Adrenal gland (tissue), 12 donors: ENCODE results near the gene HTATSF1. TPM values are rescaled to one million over a fixed set of nuclear protein-coding genes. Genes with fewer than 3 reads are reported as not detected.
A peak's percentile ranks its signal among the peaks of the same experiment; 100 is the strongest.

ENCODE experiments used
- DNase-seq, 7 donors: peaks; one replicate each; pipeline ENCODE4 v3.0.0-alpha.2; 2019 to 2020
- H3K27ac ChIP-seq, 5 donors: fragments of 200-600 bp; sonication (generic) in 4 of 5; 1 replicate in 3 of 5; 2 replicates in 2 of 5; pipeline versions ENCODE4 v1.5.1 to v1.8.0; 2016 to 2020; ENCODE audit warnings: mild to moderate bottlenecking in 1 of 5
- H3K27me3 ChIP-seq: fragments of 200-600 bp; 2 replicates; pipeline ENCODE4 v1.8.0; 2021
- H3K36me3 ChIP-seq, 2 donors: fragments of 200-600 bp; replicated peaks in 1 of 2; 1 replicate in 1 of 2; 2 replicates in 1 of 2; pipeline versions ENCODE4 v1.5.1 to v1.8.0; 2018 to 2022
- H3K4me1 ChIP-seq, 2 donors: fragments of 200-600 bp; replicated peaks in 1 of 2; 1 replicate in 1 of 2; 2 replicates in 1 of 2; pipeline versions ENCODE4 v1.5.1 to v1.8.0; 2018 to 2021
- H3K4me3 ChIP-seq, 4 donors: fragments of 200-600 bp; sonication (generic) in 3 of 4; one replicate each; pipeline ENCODE4 v1.5.1; 2016 to 2018
- H3K9me3 ChIP-seq, 3 donors: fragments of 200-600 bp; sonication (generic) in 1 of 3; replicated peaks in 1 of 3; 1 replicate in 2 of 3; 2 replicates in 1 of 3; pipeline versions ENCODE4 v1.5.1 to v1.8.0; 2016 to 2021
- POLR2A ChIP-seq, 2 donors: fragments of 450-650 bp; IDR thresholded peaks; one replicate each; pipeline ENCODE4 v1.6.1; 2017; ENCODE audit warnings: antibody characterized with exemption in 2 of 2, mild to moderate bottlenecking in 2 of 2, moderate library complexity in 1 of 2
- WGBS, 4 donors: extraction: QIAGEN DNeasy Blood & Tissue Kit in 2 of 4; methylation state at CpG; one replicate each; pipeline versions ENCODE4 v1.1.5 to v1.1.7; 2013 to 2017; 5-methylcytosine and 5-hydroxymethylcytosine counted together
- intact Hi-C, 2 donors: fragments of 100-400 bp; cut with DNase I; formaldehyde crosslinking; loops; one replicate each; pipeline versions ENCODE4 v1.14.1 to v1.15.0; 2022 to 2023
- microRNA counts, 2 donors: library from miRNA; unstranded; fragments of <30 nt; microRNA quantifications; one replicate each; lab custom pipeline; 2016
- microRNA-seq, 3 donors: library from miRNA; unstranded; fragments of <30 nt; microRNA quantifications; one replicate each; pipeline ENCODE4, GENCODE V29; 2017 to 2020
- polyA plus RNA-seq, 3 donors: library from polyadenylated mRNA; stranded (reverse); fragments of 200-250 nt in 2 of 3; fragments of 350-450 nt in 1 of 3; fragmentation: Illumina TruSeq in 1 of 3; extraction: RNeasy Lipid Tissue Mini Kit (QIAGEN cat#74804) in 1 of 3; gene quantifications; one replicate each; pipeline ENCODE4 v1.2.3, GENCODE V29; 2013 to 2014
- small RNA-seq, 2 donors: library from RNA; depleted of rRNA; stranded (forward); fragments of <200 nt; gene quantifications; one replicate each; pipeline ENCODE3, GENCODE V24; 2016
- total RNA-seq, 9 donors: library from RNA; depleted of rRNA in 4 of 9; stranded (reverse); fragments of >200 nt in 4 of 9; fragments of 120-200 nt in 1 of 9; fragmentation: NEBNext Ultra II Directional in 1 of 9; extraction: Animal tissue kit (Norgen Biotek cat#: 25700) in 1 of 9; gene quantifications; one replicate each; pipeline versions ENCODE4 v1.1.0 to v1.2.4, GENCODE V29; 2013 to 2023
- TF ChIP-seq, protein P1 (sequence below), 6 experiments: fragments of 450-650 bp in 4 of 6; fragments of 200-600 bp in 2 of 6; sonication (generic) in 1 of 6; IDR thresholded peaks; 1 replicate in 5 of 6; 2 replicates in 1 of 6; pipeline versions ENCODE4 v1.5.1 to v1.8.0; 2016 to 2021; ENCODE audit warnings: antibody characterized with exemption in 6 of 6, mild to moderate bottlenecking in 2 of 6, moderate library complexity in 1 of 6
- donor health status: healthy with polysubstance abuse.
- donor health status: Bipolar disorder and iron deficiency.
- donor health status: DM: yes; HTN: yes; CAD: no.
- donor health status: DM: no; HTN: no; CAD: no.
- donor health status: DM: no; HTN: no; CAD: no.
- donor health status: DM: yes; HTN: yes; CAD: no.

The HTATSF1 gene
- total and polyA plus RNA-seq, 12 donors, result 21.0 to 129 (median 56.5) TPM

DNA sequence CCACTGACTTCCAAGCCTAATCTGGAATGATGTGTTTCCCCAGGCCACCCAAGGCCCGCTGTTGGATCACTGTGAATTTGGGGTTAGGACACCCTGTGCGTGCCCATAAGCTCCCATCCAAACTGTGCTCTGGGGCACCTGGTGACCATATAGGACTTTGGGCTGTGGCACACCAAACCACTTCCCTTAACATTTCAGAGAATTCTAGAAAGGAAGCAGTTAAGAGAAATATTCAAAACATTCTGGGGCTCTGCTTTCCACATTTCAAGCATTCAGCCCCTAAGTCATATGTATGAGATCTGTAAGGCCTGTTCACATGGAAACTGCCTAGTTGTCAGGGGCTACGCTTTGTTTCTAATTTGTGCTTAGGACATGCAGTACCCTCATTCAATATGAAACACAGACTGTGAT lies 49.0 kb downstream of the HTATSF1 start:
- no peak for TF ChIP-seq POLR2A (IDR thresholded peaks at IDR 0.05)
- TF ChIP-seq, protein P1, sequence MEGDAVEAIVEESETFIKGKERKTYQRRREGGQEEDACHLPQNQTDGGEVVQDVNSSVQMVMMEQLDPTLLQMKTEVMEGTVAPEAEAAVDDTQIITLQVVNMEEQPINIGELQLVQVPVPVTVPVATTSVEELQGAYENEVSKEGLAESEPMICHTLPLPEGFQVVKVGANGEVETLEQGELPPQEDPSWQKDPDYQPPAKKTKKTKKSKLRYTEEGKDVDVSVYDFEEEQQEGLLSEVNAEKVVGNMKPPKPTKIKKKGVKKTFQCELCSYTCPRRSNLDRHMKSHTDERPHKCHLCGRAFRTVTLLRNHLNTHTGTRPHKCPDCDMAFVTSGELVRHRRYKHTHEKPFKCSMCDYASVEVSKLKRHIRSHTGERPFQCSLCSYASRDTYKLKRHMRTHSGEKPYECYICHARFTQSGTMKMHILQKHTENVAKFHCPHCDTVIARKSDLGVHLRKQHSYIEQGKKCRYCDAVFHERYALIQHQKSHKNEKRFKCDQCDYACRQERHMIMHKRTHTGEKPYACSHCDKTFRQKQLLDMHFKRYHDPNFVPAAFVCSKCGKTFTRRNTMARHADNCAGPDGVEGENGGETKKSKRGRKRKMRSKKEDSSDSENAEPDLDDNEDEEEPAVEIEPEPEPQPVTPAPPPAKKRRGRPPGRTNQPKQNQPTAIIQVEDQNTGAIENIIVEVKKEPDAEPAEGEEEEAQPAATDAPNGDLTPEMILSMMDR (IDR thresholded peaks at IDR 0.05), result no peak
- Histone ChIP-seq H3K4me1 (no peaks in the 10 kb centered on the region), H3K27me3 (peaks cover 5% of the 10 kb centered on the region), H3K27ac (peak overlapping the region in 1 of 5 donors; percentile 38), H3K9me3 (no peaks in the 10 kb centered on the region), H3K4me3 (no peak overlapping the region), H3K36me3 (no peaks in the 10 kb centered on the region)
- DNase-seq, result peak in 1 of 7 donors; percentile 62
- WGBS, 4 donors, result 71 to 86% (median 85%) methylated on average over 3 of the region's 3 CpGs; no CpG with 5 or more reads in 1 of the 4 donors
- intact Hi-C loops, result no loop called here

DNA sequence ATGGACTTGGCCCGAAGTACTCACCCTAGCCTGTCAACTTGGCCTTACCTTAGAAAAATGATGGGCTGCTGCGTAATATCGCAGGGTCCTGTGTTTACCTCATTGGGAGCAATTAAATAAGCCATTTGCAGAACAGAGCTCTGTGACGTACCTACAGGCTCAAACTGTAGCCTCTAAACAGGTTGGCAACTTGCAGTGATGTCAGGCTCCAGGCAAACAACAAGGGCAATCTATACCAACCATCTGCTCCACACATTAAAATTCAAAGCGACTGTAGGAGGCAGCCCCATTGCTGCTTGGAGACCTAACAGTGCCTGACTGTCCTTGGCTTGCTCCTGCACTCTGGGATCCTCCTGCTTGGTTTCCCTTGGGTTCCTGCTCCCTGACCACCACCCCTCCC lies 51.8 kb downstream of the HTATSF1 start:
- no peaks in the 10 kb centered on the region for H3K36me3 ChIP-seq
- H3K4me3 ChIP-seq, result no peak overlapping the region
- peak overlapping the region in 1 of 5 donors; percentile 38 for H3K27ac ChIP-seq
- H3K4me1 ChIP-seq, result no peaks in the 10 kb centered on the region
- TF ChIP-seq, protein P1 (IDR thresholded peaks at IDR 0.05), result no peak
- TF ChIP-seq POLR2A (IDR thresholded peaks at IDR 0.05), result no peak
- WGBS, 4 donors, result 71 to 81% (median 78%) methylated on average over 2 to 5 of the region's 5 CpGs
- intact Hi-C loops, result no loop called here
- H3K27me3 ChIP-seq, result peaks cover 10% of the 10 kb centered on the region
- peak in 1 of 7 donors; percentile 60 for DNase-seq
- no peaks in the 10 kb centered on the region for H3K9me3 ChIP-seq

DNA sequence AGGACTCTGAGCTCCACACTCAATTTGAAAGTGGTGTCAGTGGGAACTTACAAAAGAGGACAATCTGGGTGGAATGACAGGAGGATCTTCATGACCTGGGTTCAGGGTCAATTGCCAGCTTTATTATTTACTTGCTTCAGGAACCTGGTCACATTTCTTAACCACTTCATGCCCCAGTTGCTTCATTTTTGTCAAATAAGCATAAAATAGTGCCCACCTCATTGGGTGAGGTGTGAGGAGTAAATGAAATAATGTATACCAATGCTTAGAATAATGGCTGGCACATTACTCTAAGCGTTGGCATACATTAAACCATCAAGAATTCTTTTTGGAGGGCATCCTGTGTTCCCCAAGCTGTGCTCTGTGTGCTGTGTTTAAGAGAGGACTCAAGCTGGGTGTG lies 54.0 kb downstream of the HTATSF1 start:
- H3K36me3 ChIP-seq, result no peaks in the 10 kb centered on the region
- H3K27ac ChIP-seq, result no peak overlapping the region
- no peaks in the 10 kb centered on the region for H3K9me3 ChIP-seq
- no peak for TF ChIP-seq POLR2A (IDR thresholded peaks at IDR 0.05)
- TF ChIP-seq, protein P1 (IDR thresholded peaks at IDR 0.05), result no peak
- no peak overlapping the region for H3K4me3 ChIP-seq
- WGBS, 4 donors, result 52 to 72% (median 70%) methylated on average over 1 of the region's 1 CpG
- intact Hi-C loops, result no loop called here
- H3K4me1 ChIP-seq, result no peaks in the 10 kb centered on the region
- peaks cover 7% of the 10 kb centered on the region for H3K27me3 ChIP-seq
- DNase-seq, result no peak

DNA sequence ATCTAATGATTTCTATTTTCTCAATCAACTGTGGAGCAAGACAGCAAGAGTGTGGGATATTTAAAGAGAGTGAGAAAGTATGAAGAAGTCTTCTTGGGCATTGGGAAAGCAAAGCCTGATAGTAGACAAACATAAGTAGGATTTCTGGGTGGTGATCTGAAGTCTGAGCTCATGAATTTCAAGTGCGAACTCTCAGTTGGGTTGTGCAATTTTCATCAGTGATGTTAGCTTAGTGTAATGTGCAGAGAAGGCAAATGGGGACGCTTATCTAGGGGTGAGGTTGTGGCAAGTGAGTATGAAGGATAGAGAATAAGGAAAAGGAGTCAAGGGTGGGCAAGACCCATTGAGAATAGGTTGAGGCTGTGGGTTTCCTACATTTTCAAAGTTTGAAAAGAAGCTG lies 58.3 kb downstream of the HTATSF1 start:
- H3K27me3 ChIP-seq, result peaks cover 7% of the 10 kb centered on the region
- DNase-seq, result no peak
- no peaks in the 10 kb centered on the region for H3K4me1 ChIP-seq
- 61 to 85% (median 70%) methylated on average over 2 of the region's 2 CpGs for WGBS, 4 donors
- no peaks in the 10 kb centered on the region for H3K9me3 ChIP-seq
- intact Hi-C loops, result no loop called here
- H3K27ac ChIP-seq, result no peak overlapping the region
- H3K4me3 ChIP-seq, result no peak overlapping the region
- H3K36me3 ChIP-seq, result no peaks in the 10 kb centered on the region
- no peak for TF ChIP-seq POLR2A (IDR thresholded peaks at IDR 0.05)
- TF ChIP-seq, protein P1 (IDR thresholded peaks at IDR 0.05), result no peak

MicroRNAs encoded within 50 kb of the gene (microRNA counts, 767-probe panel; counts per million panel counts)
- microRNA hsa-miR-934 (lab: Ali Mortazavi, UCI), result 0 counts per million in 2 donors

Small RNAs within 50 kb of the gene (microRNA-seq; reads per million reads assigned to microRNA genes)
- gene MIR934, result 0 reads per million in 3 donors

Small RNAs within 50 kb of the gene (small RNA-seq; reads per million reads assigned to genes)
- 0 reads per million in 2 donors for gene MIR934

Other genes with a start within 250 kb of the HTATSF1 start
- gene MAP7D3, start 246.2 kb upstream of the HTATSF1 start, total RNA-seq, result 10 to 100 TPM in 2 of 9 donors, 1 to 10 TPM in 7; 5.9 to 11.3 (median 7.3) TPM
- gene MAP7D3, start 246.2 kb upstream of the HTATSF1 start, polyA plus RNA-seq, result 10 to 100 TPM in 2 of 3 donors, 1 to 10 TPM in 1; 6.7 to 14.9 (median 11.8) TPM
- under 1 TPM in 5 of 9 donors, not detected in 4; under 0.01 to 0.11 (median under 0.01) TPM for gene ADGRG4, start 196.6 kb upstream of the HTATSF1 start, total RNA-seq
- gene ADGRG4, start 196.6 kb upstream of the HTATSF1 start, polyA plus RNA-seq, result under 1 TPM; under 0.01 to 0.07 (median 0.02) TPM
- not detected for gene BRS3, start 9.6 kb upstream of the HTATSF1 start, total RNA-seq
- not detected for gene BRS3, start 9.6 kb upstream of the HTATSF1 start, polyA plus RNA-seq
- gene VGLL1, start 34.6 kb downstream of the HTATSF1 start, total RNA-seq, result not detected
- not detected for gene VGLL1, start 34.6 kb downstream of the HTATSF1 start, polyA plus RNA-seq
- under 1 TPM in 4 of 9 donors, not detected in 5; 0.23 to 0.78 (median 0.33) TPM for gene CD40LG, start 150.6 kb downstream of the HTATSF1 start, total RNA-seq
- gene CD40LG, start 150.6 kb downstream of the HTATSF1 start, polyA plus RNA-seq, result under 1 TPM in 2 of 3 donors, not detected in 1; 0.07 TPM